HL-60 (cell line): ENCODE data around the gene JARID2.

Experiments
- DNase-seq, 2 experiments: peaks; one replicate each; pipeline ENCODE4 v3.0.0-alpha.2; 2010 to 2020; ENCODE audit warnings: low read depth in 1 of 2, low spot score in 1 of 2
- H3K27ac ChIP-seq: fragments of 250-450 bp; sonication (Bioruptor Pico); replicated peaks from 2 replicates; pipeline ENCODE4 v1.5.1; 2020; ENCODE audit warnings: mild to moderate bottlenecking, moderate library complexity
- H3K27me3 ChIP-seq: fragments of 250-450 bp; sonication (Bioruptor Pico); 2 replicates; pipeline ENCODE4 v1.5.1; 2021; ENCODE audit warnings: mild to moderate bottlenecking, moderate library complexity; ENCODE audit not compliant: insufficient read depth, poor library complexity, severe bottlenecking
- H3K4me3 ChIP-seq: replicated peaks from 2 replicates; pipeline ENCODE4 v1.5.1; 2011; ENCODE audit warnings: mild to moderate bottlenecking, control low read depth, low read length; ENCODE audit not compliant: insufficient read depth
- CTCF ChIP-seq: IDR thresholded peaks from one replicate; pipeline ENCODE4 v1.5.1; 2011; ENCODE audit warnings: low read length, control low read depth, inconsistent platforms; ENCODE audit not compliant: insufficient read depth
- GABPA ChIP-seq: IDR thresholded peaks from 2 replicates; pipeline ENCODE4 v1.6.1; 2012; ENCODE audit warnings: low read depth
- POLR2AphosphoS5 ChIP-seq: IDR thresholded peaks from 2 replicates; pipeline ENCODE4 v1.6.1; 2012; ENCODE audit warnings: low read depth
- REST ChIP-seq: IDR thresholded peaks from 2 replicates; pipeline ENCODE4 v1.6.1; 2012; ENCODE audit warnings: low read depth; ENCODE audit not compliant: insufficient replicate concordance
- SPI1 ChIP-seq: IDR thresholded peaks from 2 replicates; pipeline ENCODE4 v1.6.1; 2012; ENCODE audit warnings: low read depth, mild to moderate bottlenecking, borderline replicate concordance

Gene JARID2

DNA sequence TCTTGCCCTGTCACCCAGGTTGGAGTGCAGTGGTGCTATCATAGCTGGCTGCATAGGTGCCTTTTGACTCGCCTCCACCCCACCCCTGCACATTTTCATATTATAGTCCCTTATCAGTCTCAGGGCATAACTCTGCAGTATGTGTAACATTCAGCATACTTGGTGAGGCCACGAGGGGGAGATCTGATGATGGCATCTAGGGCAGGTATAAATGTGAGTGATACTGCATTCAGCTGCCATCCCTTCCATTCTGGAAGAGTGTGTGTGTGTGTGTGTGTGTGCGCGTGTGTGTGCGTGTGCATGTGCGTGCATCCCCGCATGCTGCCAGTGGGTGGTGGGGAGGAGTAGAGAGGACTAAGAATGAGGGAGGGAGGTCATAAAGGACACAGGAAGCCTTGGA lies 81.4 kb downstream of the JARID2 start:
- Histone ChIP-seq H3K27ac (no peak overlapping the region), H3K27me3 (no peaks in the 10 kb centered on the region), H3K4me3 (no peak overlapping the region)
- no peak for TF ChIP-seq REST
- DNase-seq, result peak in 1 of 2 experiments; percentile 52

GRCh38 chr6:15329197-15329671 lies 83.4 kb downstream of the JARID2 start:
- H3K27ac ChIP-seq, result no peak overlapping the region
- no peak for TF ChIP-seq REST
- no peak for TF ChIP-seq CTCF
- TF ChIP-seq POLR2AphosphoS5, result no peak
- TF ChIP-seq GABPA, result no peak
- TF ChIP-seq SPI1, result no peak
- DNase-seq, result no peak
- H3K4me3 ChIP-seq, result no peak overlapping the region
- no peaks in the 10 kb centered on the region for H3K27me3 ChIP-seq

DNA sequence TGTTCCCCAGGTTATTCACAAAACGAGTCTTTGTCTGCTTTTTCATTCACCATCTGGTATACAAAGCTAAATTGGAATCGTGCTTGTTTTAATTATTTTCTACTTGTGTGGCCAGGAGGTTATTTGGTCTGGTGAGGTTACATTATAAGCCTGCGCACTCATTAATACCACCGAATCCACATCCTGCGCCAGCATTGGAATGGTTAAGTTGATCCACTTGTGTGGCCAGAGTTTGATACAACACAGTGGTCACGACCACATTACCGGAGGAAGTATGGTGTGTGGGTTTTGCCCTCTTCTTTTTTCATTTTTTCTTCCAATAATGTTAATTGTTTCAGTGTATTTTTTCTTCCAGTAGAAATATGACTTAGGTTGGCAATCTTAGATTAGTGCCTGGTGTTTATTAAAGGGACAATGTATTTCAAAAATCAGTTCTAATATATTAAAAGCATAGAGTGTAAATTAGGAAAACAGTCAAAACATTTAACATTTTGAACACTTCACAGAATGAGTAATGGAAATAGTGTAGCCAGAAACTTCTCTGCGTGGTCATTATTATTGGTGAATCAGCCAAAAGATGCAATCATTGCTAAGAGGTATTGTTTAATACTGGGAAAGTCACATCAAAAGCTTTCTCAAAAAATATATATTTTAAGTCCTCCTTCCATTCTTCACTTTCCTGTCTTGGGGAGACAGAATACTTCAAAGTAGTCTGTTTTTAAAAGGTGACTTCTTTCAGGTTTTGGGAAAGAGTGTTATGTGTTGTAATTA lies 84.5 kb downstream of the JARID2 start:
- Histone ChIP-seq H3K27me3 (no peaks in the 10 kb centered on the region), H3K27ac (peak overlapping the region; percentile 30; the same call in 1 of the 2 replicates), H3K4me3 (no peak overlapping the region)
- DNase-seq, result no peak
- TF ChIP-seq POLR2AphosphoS5 (no peak), CTCF (no peak), GABPA (no peak), REST (no peak), SPI1 (no peak)
